HG02678 (cell line): ENCODE data around the gene MTHFD1L.
"Not testable (repeated sequence)": the region's sequence is repeated elsewhere in the genome, so short reads cannot be mapped to it uniquely, and the experiment has no call there.

Experiments used
- ATAC-seq: cut with Tn5 transposase; IDR thresholded peaks from one replicate; pipeline ENCODE4 v1.9.1; 2021; ENCODE audit warnings: mild to moderate bottlenecking, moderate library complexity; ENCODE audit not compliant: unreplicated experiment

The MTHFD1L gene

GRCh38 chr6:151111670-151112069 is 246.2 kb downstream of the MTHFD1L start:
- no peak for ATAC-seq

GRCh38 chr6:151112130-151112529 is 246.6 kb downstream of the MTHFD1L start:
- no peak for ATAC-seq

- ATAC-seq = not testable (repeated sequence)
Observed at GRCh38 chr6:151112884-151113283, 247.4 kb downstream of the MTHFD1L start.

- no peak for ATAC-seq
Observed at GRCh38 chr6:151113641-151114040, 248.1 kb downstream of the MTHFD1L start.

GRCh38 chr6:151118461-151119123 is 253.1 kb downstream of the MTHFD1L start:
- ATAC-seq = no peak

- no peak for ATAC-seq
Observed at GRCh38 chr6:151119823-151120524, 254.5 kb downstream of the MTHFD1L start.

GRCh38 chr6:151121900-151122299 is 256.4 kb downstream of the MTHFD1L start:
- no peak for ATAC-seq

GRCh38 chr6:151123641-151124040 is 258.1 kb downstream of the MTHFD1L start:
- ATAC-seq = not testable (repeated sequence)

- ATAC-seq = not testable (repeated sequence)
Observed at GRCh38 chr6:151125242-151125641, 259.7 kb downstream of the MTHFD1L start.

GRCh38 chr6:151125651-151126416 is 260.3 kb downstream of the MTHFD1L start:
- not testable (repeated sequence) for ATAC-seq

GRCh38 chr6:151126417-151126724 is 260.9 kb downstream of the MTHFD1L start:
- ATAC-seq = not testable (repeated sequence)

GRCh38 chr6:151127133-151127798 is 261.8 kb downstream of the MTHFD1L start:
- not testable (repeated sequence) for ATAC-seq

GRCh38 chr6:151128763-151129370 is 263.4 kb downstream of the MTHFD1L start:
- ATAC-seq = no peak

- ATAC-seq = no peak
Observed at GRCh38 chr6:151130329-151130728, 264.8 kb downstream of the MTHFD1L start.

- ATAC-seq = no peak
Observed at GRCh38 chr6:151131324-151132007, 266.0 kb downstream of the MTHFD1L start.

- ATAC-seq = no peak
Observed at GRCh38 chr6:151136141-151136755, 270.7 kb downstream of the MTHFD1L start.

GRCh38 chr6:151137542-151137941 is 272.0 kb downstream of the MTHFD1L start:
- no peak for ATAC-seq

- no peak for ATAC-seq
Observed at GRCh38 chr6:151139524-151139923, 274.0 kb downstream of the MTHFD1L start.

- ATAC-seq = no peak
Observed at GRCh38 chr6:151140767-151141166, 275.3 kb downstream of the MTHFD1L start.

- no peak for ATAC-seq
Observed at GRCh38 chr6:151141685-151142084, 276.2 kb downstream of the MTHFD1L start.
